NCI-H446 (cell line): ENCODE data around the gene PTPRK.
"Not testable (repeated sequence)": the region's sequence is repeated elsewhere in the genome, so short reads cannot be mapped to it uniquely, and the experiment has no call there.

Experiments used
- DNase-seq, 2 experiments: peaks; one replicate each; lab custom pipeline; 2025; lab: John Stamatoyannopoulos, UW

PTPRK gene

GRCh38 chr6:128017288-128017687 is 503.1 kb downstream of the PTPRK start:
- no peak for DNase-seq

GRCh38 chr6:128007658-128008057 is 512.7 kb downstream of the PTPRK start:
- no peak for DNase-seq

GRCh38 chr6:128005009-128005408 is 515.4 kb downstream of the PTPRK start:
- DNase-seq, result no peak

DNA sequence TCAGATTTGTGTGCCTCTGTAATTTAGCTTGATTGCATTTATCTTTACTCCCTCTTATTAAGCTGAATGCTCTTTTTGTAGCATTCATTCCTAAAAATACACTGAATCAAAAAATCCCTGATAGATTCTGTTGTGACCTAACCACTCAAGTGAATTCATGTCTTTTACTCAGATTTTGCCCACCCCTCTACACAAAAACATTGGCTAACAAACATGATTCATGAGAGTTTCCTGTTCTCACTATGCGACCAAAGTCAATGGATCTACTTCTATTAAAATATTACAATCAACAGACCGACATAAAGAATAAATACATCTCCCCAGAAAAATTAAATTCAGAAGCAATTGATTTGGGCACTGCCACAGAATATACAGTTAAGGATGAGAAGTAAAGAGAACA is 520.0 kb downstream of the PTPRK start:
- DNase-seq, result no peak

DNA sequence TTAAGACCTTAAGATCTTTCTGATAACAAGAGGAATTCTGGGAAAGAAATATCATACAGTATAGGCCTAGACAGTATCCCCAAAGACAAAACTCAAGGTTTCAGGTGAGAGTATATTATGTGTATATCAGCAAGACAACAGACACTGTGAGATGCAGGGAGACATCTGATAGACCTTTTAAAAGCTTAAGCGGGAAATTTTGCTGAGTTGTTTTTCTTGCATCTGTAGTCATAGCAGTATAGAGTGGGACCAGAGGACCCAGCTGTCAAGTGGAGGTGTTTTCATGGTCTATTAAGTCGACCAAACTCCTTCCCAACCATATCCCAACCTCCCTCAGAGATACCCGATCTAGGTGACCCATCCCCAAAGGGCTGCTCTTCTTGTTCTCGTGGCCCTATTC is 521.4 kb downstream of the PTPRK start:
- DNase-seq, result no peak

- no peak for DNase-seq
These were observed 522.8 kb downstream of the PTPRK start for GRCh38 chr6:127997496-127998164.

DNA sequence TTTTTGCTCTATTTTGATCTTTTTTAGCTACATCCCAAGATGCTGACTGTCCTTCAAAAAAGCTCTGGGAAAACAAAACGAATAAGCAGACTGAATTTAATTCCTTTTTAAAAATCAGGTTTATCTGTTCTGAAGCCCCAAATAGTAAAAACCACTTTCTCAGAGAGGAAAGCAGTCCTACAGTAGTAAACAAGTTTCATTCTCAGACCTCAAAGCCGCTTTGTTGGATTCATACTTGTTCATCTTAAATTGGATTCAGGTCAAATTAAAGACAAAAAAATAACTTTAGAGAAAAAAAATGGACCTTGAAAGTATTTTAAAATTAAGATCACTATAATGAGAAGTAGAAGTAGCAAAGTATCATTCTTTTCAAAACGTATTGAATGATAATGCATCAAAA is 523.5 kb downstream of the PTPRK start:
- no peak for DNase-seq

GRCh38 chr6:127992144-127992543 is 528.3 kb downstream of the PTPRK start:
- DNase-seq, result no peak

- no peak for DNase-seq
These were observed 530.3 kb downstream of the PTPRK start for GRCh38 chr6:127990074-127990473.

DNA sequence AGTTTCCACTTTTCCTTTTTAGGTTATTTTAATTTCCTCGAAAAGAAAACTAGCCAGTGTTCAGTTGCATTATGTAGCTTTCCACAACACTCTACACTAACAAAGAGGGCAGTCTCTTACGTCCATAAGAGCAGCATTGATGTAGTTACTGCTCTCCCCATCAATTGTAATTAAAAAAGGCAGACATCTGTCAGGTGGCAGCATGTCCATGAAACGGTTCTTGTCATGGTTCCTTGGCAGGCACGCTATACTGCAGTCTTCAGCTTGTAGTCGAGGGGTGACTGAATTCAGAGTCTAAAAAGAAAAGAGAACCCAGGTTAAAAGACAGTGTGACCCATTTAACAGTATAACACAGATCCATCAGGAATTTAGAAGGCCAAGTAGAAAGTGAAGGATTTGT is 539.4 kb downstream of the PTPRK start:
- DNase-seq, result no peak

DNA sequence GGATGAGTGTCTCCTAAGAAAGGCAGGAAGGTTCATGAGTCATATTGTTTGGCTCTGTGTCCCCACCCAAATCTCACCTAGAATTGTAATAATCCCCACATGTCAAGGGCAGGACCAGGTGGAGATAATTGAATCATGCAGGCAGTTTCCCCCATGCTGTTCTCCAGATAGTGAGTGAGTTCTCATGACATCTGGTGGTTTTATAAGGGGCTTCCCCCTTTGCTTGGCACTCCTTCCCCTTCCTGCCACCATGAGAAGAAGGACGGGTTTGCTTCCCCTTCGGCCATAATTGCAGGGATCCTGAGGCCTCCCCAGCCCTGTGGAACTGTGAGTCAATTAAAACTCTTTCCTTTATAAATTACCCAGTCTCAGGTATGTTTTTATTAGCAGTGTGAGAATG is 542.2 kb downstream of the PTPRK start:
- DNase-seq, result not testable (repeated sequence)

- no peak for DNase-seq
These were observed 543.6 kb downstream of the PTPRK start for GRCh38 chr6:127976796-127977195.

DNA sequence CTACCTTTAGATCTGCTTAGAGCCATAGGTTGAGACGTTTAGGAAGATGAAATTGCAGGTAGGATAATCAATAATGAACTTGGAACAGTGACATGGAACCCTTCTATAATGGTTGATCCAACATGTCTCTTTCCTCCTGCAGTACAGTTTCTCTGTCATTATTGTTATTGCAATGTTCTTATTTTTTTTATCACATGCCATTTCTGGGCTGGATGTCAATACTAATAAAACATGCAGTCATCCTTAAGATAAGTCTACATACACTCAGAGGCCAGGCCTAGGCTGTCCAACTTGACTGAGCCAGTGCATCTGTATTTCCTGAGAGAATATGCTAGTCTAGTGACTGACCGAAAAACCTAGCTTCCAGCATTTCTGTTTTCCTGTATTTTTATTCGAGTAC is 544.3 kb downstream of the PTPRK start:
- no peak for DNase-seq

GRCh38 chr6:127972815-127973214 is 547.6 kb downstream of the PTPRK start:
- DNase-seq, result no peak

GRCh38 chr6:127971945-127972391 is 548.4 kb downstream of the PTPRK start:
- DNase-seq, result no peak

- DNase-seq, result no peak
These were observed 549.0 kb downstream of the PTPRK start for GRCh38 chr6:127971386-127971785.

DNA sequence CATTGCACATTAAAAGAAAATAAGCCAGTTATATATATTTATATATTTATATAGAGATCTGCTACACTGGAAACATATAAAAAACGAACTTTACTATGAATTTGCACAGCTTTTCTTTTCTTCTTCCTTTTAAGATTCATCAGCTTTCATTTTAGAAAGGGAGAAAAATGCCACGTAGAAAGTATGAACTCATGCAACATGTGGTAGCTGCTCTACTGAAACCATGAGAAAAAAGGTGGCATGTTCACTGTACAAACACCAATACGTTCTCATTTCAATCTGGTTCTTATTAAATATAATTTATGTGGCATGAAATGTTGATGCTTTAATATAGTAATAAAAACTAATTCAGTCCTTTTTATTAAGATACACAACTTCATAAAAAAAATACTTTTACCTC is 550.7 kb downstream of the PTPRK start:
- DNase-seq, result no peak

DNA sequence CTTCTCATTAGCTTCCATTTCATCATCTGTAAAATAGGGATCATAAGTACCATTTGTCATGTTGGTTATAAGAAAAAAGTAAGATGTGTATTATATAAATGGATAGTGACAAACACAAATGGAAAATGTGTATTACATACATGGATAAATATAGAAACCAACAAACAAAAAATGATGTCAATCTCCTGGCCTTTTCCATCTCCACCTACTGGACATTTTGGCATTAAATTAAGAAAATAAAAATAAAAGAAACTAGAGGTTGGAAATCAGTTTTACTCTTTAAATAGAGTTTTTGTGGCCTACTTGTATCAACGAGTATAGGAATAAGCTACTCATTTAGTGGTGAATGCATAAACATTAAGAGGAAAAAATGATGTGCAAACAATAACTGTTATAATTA is 552.0 kb downstream of the PTPRK start:
- DNase-seq, result no peak

GRCh38 chr6:127967708-127968107 is 552.7 kb downstream of the PTPRK start:
- no peak for DNase-seq

- DNase-seq, result no peak
These were observed 553.8 kb downstream of the PTPRK start for GRCh38 chr6:127966616-127967015.

DNA sequence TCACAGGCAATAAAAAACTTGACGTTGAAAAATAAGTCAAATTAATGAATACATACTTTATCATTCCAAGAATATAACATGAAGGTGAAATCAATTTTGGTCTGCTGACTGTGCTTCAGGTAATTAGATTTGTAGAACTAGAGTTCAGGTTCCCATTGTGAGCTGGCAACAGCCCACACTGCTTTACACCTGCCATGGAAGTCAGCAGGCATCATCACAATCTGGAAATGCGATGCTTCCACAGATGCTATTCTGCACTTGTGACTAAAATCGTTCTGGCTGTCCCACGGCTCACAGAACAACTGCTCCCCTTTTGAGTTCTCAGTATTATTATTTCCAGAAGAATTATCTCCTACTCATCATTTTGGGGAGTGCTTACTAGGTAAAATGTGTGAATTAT is 556.9 kb downstream of the PTPRK start:
- DNase-seq, result no peak

GRCh38 chr6:127959869-127960268 is 560.5 kb downstream of the PTPRK start:
- no peak for DNase-seq

DNA sequence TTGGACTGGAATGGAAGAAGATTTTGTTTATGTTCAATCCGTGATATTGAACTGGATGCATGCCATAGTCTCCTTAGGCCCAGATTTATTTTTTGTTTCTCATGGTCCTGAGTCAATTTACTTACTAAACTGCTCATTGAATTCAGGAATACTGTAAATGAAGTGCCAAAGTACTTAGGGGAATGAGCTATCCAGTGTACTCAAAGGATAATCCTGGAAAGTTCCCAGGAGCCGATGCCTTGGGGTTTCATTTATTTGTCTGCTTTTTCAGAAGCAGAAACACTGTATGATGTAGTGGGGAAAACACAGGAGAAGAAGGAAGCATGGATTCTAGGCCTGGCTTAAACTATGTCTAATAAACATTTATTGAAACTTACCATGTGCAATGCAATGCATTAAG is 563.4 kb downstream of the PTPRK start:
- peak; percentile 25 to 26 for DNase-seq

- peak; percentile 20 to 73 for DNase-seq
These were observed 564.0 kb downstream of the PTPRK start for GRCh38 chr6:127956260-127956888.
